RWPE2 (cell line): ENCODE results near the gene ZBTB20.

ENCODE experiments used
- ATAC-seq: fragments of 200-7000 bp; cut with Tn5 transposase; 3 replicates; pipeline ENCODE4 v1.9.1; 2021; ENCODE audit warnings: low read depth
- DNase-seq: peaks from one replicate; pipeline ENCODE4 v3.0.0-alpha.2; 2020; ENCODE audit warnings: low spot score
- H3K27ac ChIP-seq: fragments of 450-650 bp; 2 replicates; pipeline ENCODE4 v1.5.1; 2017; ENCODE audit warnings: mild to moderate bottlenecking; ENCODE audit not compliant: poor library complexity, severe bottlenecking
- H3K27me3 ChIP-seq: fragments of 250-450 bp; sonication (Bioruptor Pico); 2 replicates; pipeline ENCODE4 v1.5.1; 2021; ENCODE audit warnings: mild to moderate bottlenecking, moderate library complexity; ENCODE audit not compliant: insufficient read depth, poor library complexity, severe bottlenecking
- H3K36me3 ChIP-seq: fragments of 250-450 bp; sonication (Bioruptor Pico); 2 replicates; pipeline ENCODE4 v1.5.1; 2020; ENCODE audit warnings: low read depth, mild to moderate bottlenecking, moderate library complexity
- H3K4me1 ChIP-seq: fragments of 250-450 bp; sonication (Bioruptor Pico); 2 replicates; pipeline ENCODE4 v1.5.1; 2021; ENCODE audit warnings: mild to moderate bottlenecking, moderate library complexity; ENCODE audit not compliant: insufficient read depth, poor library complexity, severe bottlenecking
- H3K4me3 ChIP-seq: fragments of 250-450 bp; sonication (Bioruptor Pico); 2 replicates; pipeline ENCODE4 v1.5.1; 2021; ENCODE audit warnings: mild to moderate bottlenecking, moderate library complexity; ENCODE audit not compliant: severe bottlenecking
- H3K9me3 ChIP-seq: fragments of 250-450 bp; sonication (Bioruptor Pico); 2 replicates; pipeline ENCODE4 v1.5.1; 2021; ENCODE audit warnings: mild to moderate bottlenecking, moderate library complexity; ENCODE audit not compliant: severe bottlenecking
- TF ChIP-seq, protein P1 (sequence below): fragments of 450-650 bp; IDR thresholded peaks from one replicate; pipeline ENCODE4 v1.5.1; 2017; ENCODE audit warnings: mild to moderate bottlenecking, moderate library complexity; ENCODE audit not compliant: poor library complexity, severe bottlenecking

The ZBTB20 gene

DNA sequence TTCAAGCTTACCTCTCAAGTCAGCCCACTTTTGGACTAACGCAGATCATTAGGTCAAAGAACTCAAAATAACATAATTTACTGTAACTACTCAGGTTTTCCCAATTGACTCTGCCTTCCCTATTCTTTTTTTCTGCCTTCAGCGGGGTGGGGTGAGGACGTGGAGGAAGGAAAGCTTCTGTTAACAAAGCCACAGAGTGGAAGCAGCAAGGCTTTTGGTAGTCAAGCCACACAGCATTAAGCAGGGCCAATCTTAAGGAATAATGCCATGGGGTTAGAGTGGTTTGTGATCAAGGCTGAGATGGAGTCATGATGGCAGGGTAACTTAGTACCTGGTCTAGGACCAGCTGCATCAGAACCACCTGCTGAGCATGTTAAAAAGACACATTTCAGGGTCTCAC lies 575.7 kb downstream of the ZBTB20 start:
- Histone ChIP-seq H3K4me3 (no peak overlapping the region), H3K9me3 (no peaks in the 10 kb centered on the region), H3K4me1 (no peaks in the 10 kb centered on the region), H3K27me3 (no peaks in the 10 kb centered on the region), H3K27ac (no peak overlapping the region), H3K36me3 (no peaks in the 10 kb centered on the region)
- TF ChIP-seq, protein P1, sequence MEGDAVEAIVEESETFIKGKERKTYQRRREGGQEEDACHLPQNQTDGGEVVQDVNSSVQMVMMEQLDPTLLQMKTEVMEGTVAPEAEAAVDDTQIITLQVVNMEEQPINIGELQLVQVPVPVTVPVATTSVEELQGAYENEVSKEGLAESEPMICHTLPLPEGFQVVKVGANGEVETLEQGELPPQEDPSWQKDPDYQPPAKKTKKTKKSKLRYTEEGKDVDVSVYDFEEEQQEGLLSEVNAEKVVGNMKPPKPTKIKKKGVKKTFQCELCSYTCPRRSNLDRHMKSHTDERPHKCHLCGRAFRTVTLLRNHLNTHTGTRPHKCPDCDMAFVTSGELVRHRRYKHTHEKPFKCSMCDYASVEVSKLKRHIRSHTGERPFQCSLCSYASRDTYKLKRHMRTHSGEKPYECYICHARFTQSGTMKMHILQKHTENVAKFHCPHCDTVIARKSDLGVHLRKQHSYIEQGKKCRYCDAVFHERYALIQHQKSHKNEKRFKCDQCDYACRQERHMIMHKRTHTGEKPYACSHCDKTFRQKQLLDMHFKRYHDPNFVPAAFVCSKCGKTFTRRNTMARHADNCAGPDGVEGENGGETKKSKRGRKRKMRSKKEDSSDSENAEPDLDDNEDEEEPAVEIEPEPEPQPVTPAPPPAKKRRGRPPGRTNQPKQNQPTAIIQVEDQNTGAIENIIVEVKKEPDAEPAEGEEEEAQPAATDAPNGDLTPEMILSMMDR: no peak
- DNase-seq (no peak), ATAC-seq (no peak)

DNA sequence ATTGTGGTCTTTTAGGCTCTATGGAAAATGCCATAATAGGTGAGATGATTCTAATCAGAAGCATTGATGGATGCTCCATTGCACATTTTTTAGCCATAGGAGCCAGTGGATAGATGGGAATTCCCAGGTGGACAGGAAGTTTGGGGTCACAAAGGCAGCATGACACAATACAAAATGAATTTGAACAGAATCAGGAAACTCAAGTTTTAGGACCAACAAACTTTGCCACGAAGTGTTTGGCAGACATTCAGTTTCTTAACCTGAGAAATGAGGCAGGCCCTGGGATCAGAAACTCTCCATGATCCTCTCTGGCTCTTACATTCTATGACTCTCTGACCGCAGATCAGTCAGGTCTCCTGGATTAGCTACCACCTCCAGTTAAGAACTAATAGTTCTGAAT lies 577.9 kb downstream of the ZBTB20 start:
- TF ChIP-seq, protein P1: no peak
- no peaks in the 10 kb centered on the region for H3K36me3 ChIP-seq
- no peaks in the 10 kb centered on the region for H3K27me3 ChIP-seq
- H3K4me3 ChIP-seq: no peak overlapping the region
- no peak overlapping the region for H3K27ac ChIP-seq
- DNase-seq (no peak), ATAC-seq (no peak)
- H3K9me3 ChIP-seq: no peaks in the 10 kb centered on the region
- H3K4me1 ChIP-seq: no peaks in the 10 kb centered on the region

DNA sequence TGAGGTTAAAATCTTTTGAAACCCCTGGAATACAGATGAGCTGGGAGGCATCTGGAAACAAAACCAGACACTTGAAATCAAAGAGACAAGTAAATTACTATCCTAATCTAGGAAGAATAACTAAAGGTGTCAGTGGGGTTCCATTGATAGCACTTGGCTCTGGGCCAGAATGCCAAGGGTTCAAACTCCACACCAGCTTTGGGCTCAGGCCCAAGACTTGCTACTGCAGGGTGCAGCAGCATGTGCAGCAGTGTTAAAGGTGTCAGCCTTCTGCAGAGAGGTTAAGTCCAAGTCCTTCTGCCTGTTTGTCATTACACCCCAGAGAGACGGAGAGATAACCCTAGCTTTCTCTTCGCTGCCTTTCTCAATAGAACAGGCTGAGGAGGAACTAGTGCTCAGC lies 579.3 kb downstream of the ZBTB20 start:
- H3K27me3 ChIP-seq: no peaks in the 10 kb centered on the region
- no peak overlapping the region for H3K4me3 ChIP-seq
- DNase-seq: no peak
- TF ChIP-seq, protein P1: no peak
- H3K9me3 ChIP-seq: no peaks in the 10 kb centered on the region
- H3K36me3 ChIP-seq: no peaks in the 10 kb centered on the region
- no peak overlapping the region for H3K27ac ChIP-seq
- H3K4me1 ChIP-seq: no peaks in the 10 kb centered on the region
- ATAC-seq: no peak

DNA sequence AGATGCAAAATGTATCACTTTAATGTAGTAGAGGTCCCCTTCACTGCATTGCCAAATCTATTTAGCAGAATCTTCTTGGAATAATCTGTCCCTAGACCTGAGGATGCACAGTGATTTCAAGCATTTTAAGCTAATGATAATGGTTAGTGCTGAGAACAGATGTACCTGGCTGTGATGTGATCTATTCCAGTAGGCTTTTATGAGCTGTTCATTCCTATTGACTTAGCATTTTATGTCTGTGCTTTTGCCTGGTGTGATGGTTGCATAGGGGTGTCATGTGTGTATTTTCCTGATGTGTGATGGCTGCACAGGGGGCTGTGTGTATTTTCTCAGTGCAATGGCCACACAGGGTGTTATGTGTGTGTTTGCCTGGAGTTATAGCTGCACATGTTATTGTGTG lies 580.3 kb downstream of the ZBTB20 start:
- no peak overlapping the region for H3K4me3 ChIP-seq
- H3K36me3 ChIP-seq: no peaks in the 10 kb centered on the region
- TF ChIP-seq, protein P1: no peak
- no peaks in the 10 kb centered on the region for H3K27me3 ChIP-seq
- H3K9me3 ChIP-seq: no peaks in the 10 kb centered on the region
- no peaks in the 10 kb centered on the region for H3K4me1 ChIP-seq
- no peak for DNase-seq
- ATAC-seq: no peak
- H3K27ac ChIP-seq: no peak overlapping the region

DNA sequence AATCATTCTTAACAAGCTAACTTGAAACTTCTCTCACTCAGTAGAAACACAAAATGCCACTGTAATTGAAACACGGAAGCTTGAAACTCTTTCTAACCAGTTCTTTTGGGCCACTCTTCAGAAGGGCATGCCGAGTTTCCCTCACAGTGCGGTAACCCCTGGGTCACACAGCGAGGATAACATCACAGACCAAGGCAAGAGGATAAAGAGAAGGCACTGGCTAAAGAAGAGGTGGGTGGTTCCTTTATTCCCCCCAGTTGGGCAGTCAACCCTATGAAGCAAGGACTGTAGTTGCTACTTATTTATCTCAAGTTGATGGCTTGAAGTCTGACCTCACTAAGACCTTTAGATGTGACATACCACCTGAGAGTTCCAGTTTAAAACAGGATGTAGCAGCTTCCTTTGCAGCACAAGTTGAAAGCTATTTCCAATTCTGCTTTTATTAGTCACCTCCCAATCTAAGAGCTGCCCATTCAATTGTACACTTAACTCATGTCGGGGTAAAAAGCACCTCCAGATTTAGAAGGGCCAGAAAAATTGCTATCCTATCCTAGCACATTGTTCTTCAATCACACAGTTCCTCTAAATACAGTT lies 580.8 kb downstream of the ZBTB20 start:
- Histone ChIP-seq H3K36me3 (no peaks in the 10 kb centered on the region), H3K27me3 (no peaks in the 10 kb centered on the region), H3K4me1 (no peaks in the 10 kb centered on the region), H3K9me3 (no peaks in the 10 kb centered on the region), H3K27ac (no peak overlapping the region), H3K4me3 (no peak overlapping the region)
- DNase-seq: no peak
- TF ChIP-seq, protein P1: no peak
- no peak for ATAC-seq
